Panc1 (cell line): Measurements from ENCODE around the gene FOCAD. TPM values are rescaled to one million over a fixed set of nuclear protein-coding genes. Genes with fewer than 3 reads are reported as not detected.

Experiments
- ATAC-seq: fragments of 200-7000 bp; cut with Tn5 transposase; 2 replicates; pipeline ENCODE4 v1.9.1; 2020; ENCODE audit warnings: mild to moderate bottlenecking, moderate library complexity
- BruUV-seq: library from RNA; stranded (reverse); fragments of 400-500 nt; replicated peaks from 2 replicates; lab custom pipeline; 2021; lab: Mats Ljungman, UMichigan
- CTCF ChIA-PET: fragments of 300-600 bp; sonication (Branson Sonifier 250); formaldehyde crosslinking; loops from one replicate; lab custom pipeline; 2022; ENCODE audit warnings: antibody characterized with exemption; lab: Charles Lee
- POLR2A ChIA-PET: fragments of 300-600 bp; sonication (Branson Sonifier 250); formaldehyde crosslinking; loops from one replicate; lab custom pipeline; 2022; ENCODE audit warnings: antibody characterized with exemption; lab: Charles Lee
- DNase-seq: peaks from one replicate; pipeline ENCODE4 v3.0.0-alpha.2; 2010; ENCODE audit warnings: low read depth, low spot score
- H3K27ac ChIP-seq: 2 replicates; pipeline ENCODE4 v1.5.1; 2011; ENCODE audit warnings: mild to moderate bottlenecking, low read length, inconsistent platforms
- H3K27me3 ChIP-seq: fragments of 200-500 bp; sonication (Bioruptor generic); 2 replicates; pipeline ENCODE4 v1.6.0; 2014; ENCODE audit warnings: low read length, inconsistent platforms; ENCODE audit not compliant: control insufficient read depth, insufficient read depth
- H3K36me3 ChIP-seq: fragments of 200-500 bp; sonication (Bioruptor generic); 2 replicates; pipeline ENCODE4 v1.5.1; 2014; ENCODE audit warnings: inconsistent platforms, mild to moderate bottlenecking, low read length, moderate library complexity; ENCODE audit not compliant: control insufficient read depth, insufficient read depth
- H3K4me1 ChIP-seq: 2 replicates; pipeline ENCODE4 v1.5.1; 2011; ENCODE audit warnings: inconsistent platforms, mild to moderate bottlenecking, low read length, moderate library complexity; ENCODE audit not compliant: control insufficient read depth, insufficient read depth
- H3K4me3 ChIP-seq, 2 experiments: 2 replicates each; pipeline ENCODE4 v1.5.1; 2011 to 2012; ENCODE audit warnings: low read depth in 2 of 2, low read length in 2 of 2, mild to moderate bottlenecking in 2 of 2, inconsistent platforms in 1 of 2, moderate library complexity in 1 of 2
- H3K9me3 ChIP-seq: fragments of 200-500 bp; sonication (Bioruptor generic); 2 replicates; pipeline ENCODE4 v1.5.1; 2014; ENCODE audit warnings: low read depth, mild to moderate bottlenecking, inconsistent platforms, low read length, moderate library complexity; ENCODE audit not compliant: control insufficient read depth, insufficient read depth
- CTCF ChIP-seq: fragments of 450-650 bp; IDR thresholded peaks from 2 replicates; pipeline ENCODE4 v1.5.1; 2017; ENCODE audit warnings: mild to moderate bottlenecking
- POLR2AphosphoS5 ChIP-seq: IDR thresholded peaks from 2 replicates; pipeline ENCODE4 v1.6.1; 2012; ENCODE audit warnings: mild to moderate bottlenecking, low read depth, low read length, moderate library complexity
- REST ChIP-seq, 2 experiments: IDR thresholded peaks; 2 replicates each; pipeline ENCODE4 v1.6.1; 2011 to 2012; ENCODE audit warnings: low read depth in 2 of 2, control low read depth in 1 of 2, low read length in 1 of 2, mild to moderate bottlenecking in 1 of 2, moderate library complexity in 1 of 2; ENCODE audit not compliant: insufficient read depth in 1 of 2
- SIN3A ChIP-seq: IDR thresholded peaks from 2 replicates; pipeline ENCODE4 v1.6.1; 2012; ENCODE audit warnings: low read depth, mild to moderate bottlenecking, low read length, moderate library complexity, borderline replicate concordance; ENCODE audit not compliant: insufficient read depth
- TCF7L2 ChIP-seq: IDR thresholded peaks from 2 replicates; pipeline ENCODE4 v1.6.1; 2011; ENCODE audit warnings: mild to moderate bottlenecking, low read depth, low read length, inconsistent platforms
- in situ Hi-C: cut with HindIII; loops from 2 replicates; pipeline ENCODE4 v1.10.0; 2016; ENCODE audit warnings: low sequenced_read_pairs, low pct_unique_long_range_greater_than_20kb
- intact Hi-C: fragments of 100-400 bp; cut with micrococcal nuclease; formaldehyde crosslinking; loops from one replicate; pipeline ENCODE4 v1.10.0; 2022; ENCODE audit not compliant: unreplicated experiment
- total RNA-seq: library from RNA; stranded (reverse); gene quantifications from one replicate; pipeline ENCODE4 v1.2.1, GENCODE V29; 2021; ENCODE audit not compliant: unreplicated experiment

FOCAD gene
- total RNA-seq, 1 experiment from 2014 or later = 9.8 TPM

- intact Hi-C loops (no loop called here), in situ Hi-C loops (no loop called here)
- H3K27me3 ChIP-seq = no peaks in the 10 kb centered on the region
- H3K9me3 ChIP-seq = no peaks in the 10 kb centered on the region
- TF ChIP-seq SIN3A (no peak), REST (IDR thresholded peaks at IDR 0.05; ENCODE audit: insufficient read depth in 1 of 2, low read depth in 2 of 2, low read length in 1 of 2) (no peak), TCF7L2 (no peak), CTCF (no peak), POLR2AphosphoS5 (no peak)
- no peak overlapping the region for H3K27ac ChIP-seq
- H3K4me1 ChIP-seq = no peaks in the 10 kb centered on the region
- ChIA-PET CTCF (no interaction called here), POLR2A (no interaction called here)
- DNase-seq (no peak), ATAC-seq (no peak)
- no TSS peak for BruUV-seq
- H3K36me3 ChIP-seq = no peaks in the 10 kb centered on the region
- H3K4me3 ChIP-seq = no peak overlapping the region
Observed at GRCh38 chr9:20713172-20713571, 29.1 kb downstream of the FOCAD start.

DNA sequence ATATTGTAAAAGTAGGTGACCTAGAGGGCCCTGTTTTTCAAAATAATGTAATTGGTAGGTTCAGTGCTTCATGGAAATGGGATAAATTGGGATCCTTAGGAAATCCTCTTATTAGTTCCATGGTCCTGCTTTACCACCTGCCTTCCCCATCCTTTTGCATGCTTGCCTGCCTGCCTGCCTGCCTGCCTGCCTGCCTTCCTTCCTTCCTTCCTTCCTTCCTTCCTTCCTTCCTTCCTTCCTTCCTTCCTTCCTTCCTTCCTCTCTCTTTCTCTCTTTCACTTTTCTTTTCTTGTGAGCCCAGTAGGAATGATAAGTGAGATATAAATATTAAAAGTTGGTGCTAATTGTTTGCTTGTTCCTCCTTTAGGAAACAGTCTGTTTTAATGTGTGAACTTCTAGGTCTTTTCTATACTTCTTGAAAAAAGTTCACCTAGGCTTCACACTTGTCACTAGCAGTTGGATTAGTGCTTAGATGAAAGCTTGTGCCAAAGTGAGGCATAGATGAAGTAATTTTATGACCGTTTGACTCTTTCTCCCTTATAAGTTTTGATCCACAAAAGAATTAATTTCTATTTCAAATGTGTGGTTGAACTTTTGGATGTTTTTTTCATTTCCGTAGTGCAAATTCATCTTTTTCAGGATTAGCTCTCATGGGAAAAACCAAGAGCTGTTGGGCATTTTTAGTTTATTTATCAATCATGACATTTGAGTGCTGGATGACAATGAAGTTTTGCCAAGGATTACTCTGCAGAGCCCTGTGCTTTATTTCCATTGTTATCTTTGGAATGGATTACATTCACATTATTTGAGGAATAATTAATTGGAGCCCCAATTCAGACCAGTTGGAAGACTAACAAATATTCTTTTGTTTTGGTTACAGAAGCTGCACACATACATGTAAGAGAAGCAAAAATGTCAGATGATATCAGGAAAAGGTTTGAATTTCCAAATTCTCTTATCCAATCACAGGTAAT is 30.7 kb downstream of the FOCAD start:
- no peak overlapping the region for H3K27ac ChIP-seq
- H3K27me3 ChIP-seq = no peaks in the 10 kb centered on the region
- no peaks in the 10 kb centered on the region for H3K4me1 ChIP-seq
- TF ChIP-seq POLR2AphosphoS5 = no peak
- TF ChIP-seq SIN3A = no peak
- intact Hi-C loops = no loop called here
- H3K9me3 ChIP-seq = no peaks in the 10 kb centered on the region
- ChIA-PET CTCF (no interaction called here), POLR2A (no interaction called here)
- no TSS peak for BruUV-seq
- no peak overlapping the region for H3K4me3 ChIP-seq
- in situ Hi-C loops = no loop called here
- DNase-seq (no peak), ATAC-seq (no peak)
- H3K36me3 ChIP-seq = no peaks in the 10 kb centered on the region

DNA sequence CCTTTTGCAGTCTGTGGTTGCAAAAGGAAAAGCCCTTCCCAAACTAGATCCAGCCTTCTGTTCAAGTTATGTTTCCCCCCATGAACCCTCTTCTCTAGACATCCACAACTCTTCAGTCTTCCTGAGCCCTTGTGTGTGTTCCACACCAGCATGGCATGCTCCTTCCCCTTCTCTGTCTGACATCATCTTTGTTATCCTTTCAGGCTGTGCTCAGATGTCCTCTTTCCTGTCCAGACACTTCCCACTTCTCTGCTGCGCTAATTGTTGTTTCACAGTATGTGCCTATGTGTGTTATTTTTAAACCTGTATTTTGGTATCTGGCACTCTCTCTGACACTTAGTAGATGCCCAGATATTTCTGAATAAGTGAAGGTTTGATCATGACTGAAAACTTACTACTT is 38.2 kb downstream of the FOCAD start:
- H3K27me3 ChIP-seq = no peaks in the 10 kb centered on the region
- no peak overlapping the region for H3K4me3 ChIP-seq
- ATAC-seq (no peak), DNase-seq (no peak)
- no peaks in the 10 kb centered on the region for H3K4me1 ChIP-seq
- CTCF ChIA-PET = no interaction called here
- H3K9me3 ChIP-seq = no peaks in the 10 kb centered on the region
- intact Hi-C loops = no loop called here
- no peak overlapping the region for H3K27ac ChIP-seq
- BruUV-seq = no TSS peak
- no peak for TF ChIP-seq POLR2AphosphoS5
- no peak for TF ChIP-seq CTCF
- TF ChIP-seq REST (IDR thresholded peaks at IDR 0.05; ENCODE audit: insufficient read depth in 1 of 2, low read depth in 2 of 2, low read length in 1 of 2) = no peak
- no peak for TF ChIP-seq SIN3A
- no peak for TF ChIP-seq TCF7L2
- in situ Hi-C loops = no loop called here
- no peaks in the 10 kb centered on the region for H3K36me3 ChIP-seq
- POLR2A ChIA-PET = no interaction called here
